Prostate gland (tissue), 2 donors: ENCODE results near the gene KLHDC3. TPM values are rescaled to one million over a fixed set of nuclear protein-coding genes. Genes with fewer than 3 reads are reported as not detected.

Source experiments
- DNase-seq: peaks from one replicate; pipeline ENCODE4 v3.0.0-alpha.2; 2019; ENCODE audit warnings: low spot score
- H3K27ac ChIP-seq, 2 donors: fragments of 200-600 bp; sonication (generic); 2 replicates each; pipeline ENCODE4 v1.5.1; 2017 to 2019
- H3K27me3 ChIP-seq: fragments of 200-600 bp; sonication (generic); replicated peaks from 2 replicates; pipeline ENCODE4 v1.5.1; 2019; ENCODE audit not compliant: insufficient read depth
- H3K36me3 ChIP-seq, 2 donors: fragments of 200-600 bp; sonication (generic); 1 replicate in 1 of 2; 2 replicates in 1 of 2; pipeline versions ENCODE4 v1.5.1 to v1.8.1; 2017 to 2019
- H3K4me1 ChIP-seq: fragments of 200-600 bp; sonication (generic); replicated peaks from 2 replicates; pipeline ENCODE4 v1.5.1; 2019
- H3K4me3 ChIP-seq, 2 donors: fragments of 200-600 bp; sonication (generic); 2 replicates each; pipeline ENCODE4 v1.5.1; 2017 to 2019
- H3K9me3 ChIP-seq: fragments of 200-600 bp; sonication (generic); 2 replicates; pipeline ENCODE4 v1.5.1; 2017
- CTCF ChIP-seq, 4 experiments: fragments of 200-600 bp in 2 of 4; fragments of 450-650 bp in 2 of 4; sonication (generic) in 2 of 4; IDR thresholded peaks; 1 replicate in 3 of 4; 2 replicates in 1 of 4; pipeline ENCODE4 v1.5.1; 2016 to 2019; ENCODE audit warnings: antibody characterized with exemption in 4 of 4, mild to moderate bottlenecking in 2 of 4, moderate library complexity in 2 of 4
- POLR2A ChIP-seq: fragments of 450-650 bp; IDR thresholded peaks from one replicate; pipeline ENCODE4 v1.6.1; 2016; ENCODE audit warnings: antibody characterized with exemption, mild to moderate bottlenecking
- POLR2AphosphoS5 ChIP-seq: sonication (generic); formaldehyde crosslinking; IDR thresholded peaks from one replicate; pipeline ENCODE4 v1.6.1; 2017; ENCODE audit warnings: antibody characterized with exemption
- WGBS: methylation state at CpG from one replicate; pipeline ENCODE4 v1.1.5; 2018; 5-methylcytosine and 5-hydroxymethylcytosine counted together
- intact Hi-C: fragments of 100-400 bp; cut with DNase I; formaldehyde crosslinking; loops from one replicate; pipeline ENCODE4 v1.14.2; 2022
- total RNA-seq, 2 donors: library from RNA; depleted of rRNA; stranded (reverse); fragments of >200 nt; gene quantifications; one replicate each; pipeline ENCODE4 v1.1.0, GENCODE V29; 2016

The KLHDC3 gene
- total RNA-seq, 2 donors from 2014 or later = 138 to 148 TPM

DNA sequence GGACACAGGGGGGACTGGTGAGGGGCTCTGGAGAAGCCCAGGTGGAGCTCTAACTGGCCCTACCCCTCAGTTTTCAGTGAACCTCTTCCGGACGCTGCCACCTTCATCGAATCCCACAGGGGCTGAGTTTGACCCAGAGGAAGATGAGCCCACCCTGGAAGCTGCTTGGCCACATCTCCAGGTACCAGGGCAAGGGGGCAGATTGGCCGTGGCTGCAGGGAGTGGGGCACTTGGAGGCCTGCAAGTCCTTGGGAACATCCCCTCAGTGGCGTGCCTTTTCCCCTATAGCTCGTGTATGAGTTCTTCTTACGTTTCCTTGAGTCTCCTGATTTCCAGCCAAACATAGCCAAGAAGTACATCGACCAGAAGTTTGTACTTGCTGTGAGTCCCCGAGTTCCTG, 6.9 kb upstream of the KLHDC3 start:
- TF ChIP-seq POLR2A (no peak), CTCF (IDR thresholded peaks at IDR 0.05) (no peak), POLR2AphosphoS5 (no peak)
- Histone ChIP-seq H3K27ac (no peak overlapping the region), H3K4me1 (no peaks in the 10 kb centered on the region), H3K36me3 (peaks cover 6 to 10% of the 10 kb centered on the region in 2 donors), H3K4me3 (no peak overlapping the region), H3K9me3 (no peaks in the 10 kb centered on the region), H3K27me3 (no peaks in the 10 kb centered on the region)
- 92% methylated on average over 9 of the region's 9 CpGs for WGBS
- intact Hi-C loops = no loop called here
- no peak for DNase-seq

DNA sequence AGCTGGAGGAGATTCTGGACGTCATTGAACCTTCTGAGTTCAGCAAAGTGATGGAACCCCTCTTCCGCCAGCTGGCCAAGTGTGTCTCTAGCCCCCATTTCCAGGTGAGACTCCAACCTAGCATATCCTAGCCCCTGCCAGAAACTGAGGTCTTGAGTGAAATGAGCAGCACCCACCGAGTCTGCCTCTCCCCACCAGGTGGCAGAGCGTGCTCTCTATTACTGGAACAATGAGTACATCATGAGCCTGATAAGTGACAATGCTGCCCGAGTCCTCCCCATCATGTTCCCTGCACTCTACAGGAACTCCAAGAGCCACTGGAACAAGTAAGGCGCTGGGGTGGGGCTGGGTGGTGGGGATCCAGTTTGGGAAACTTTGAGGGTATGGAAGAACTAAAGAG, 4.9 kb upstream of the KLHDC3 start:
- Histone ChIP-seq H3K4me3 (no peak overlapping the region), H3K36me3 (peaks cover 6 to 10% of the 10 kb centered on the region in 2 donors), H3K9me3 (no peaks in the 10 kb centered on the region), H3K27ac (no peak overlapping the region), H3K4me1 (no peaks in the 10 kb centered on the region), H3K27me3 (no peaks in the 10 kb centered on the region)
- intact Hi-C loops = no loop called here
- TF ChIP-seq POLR2A = no peak
- TF ChIP-seq CTCF (IDR thresholded peaks at IDR 0.05) = peak in 3 of 4 experiments; percentile 22 to 55 (median 48)
- TF ChIP-seq POLR2AphosphoS5 = peak; percentile 12
- DNase-seq = peak; percentile 19
- WGBS = 44% methylated on average over 6 of the region's 6 CpGs

DNA sequence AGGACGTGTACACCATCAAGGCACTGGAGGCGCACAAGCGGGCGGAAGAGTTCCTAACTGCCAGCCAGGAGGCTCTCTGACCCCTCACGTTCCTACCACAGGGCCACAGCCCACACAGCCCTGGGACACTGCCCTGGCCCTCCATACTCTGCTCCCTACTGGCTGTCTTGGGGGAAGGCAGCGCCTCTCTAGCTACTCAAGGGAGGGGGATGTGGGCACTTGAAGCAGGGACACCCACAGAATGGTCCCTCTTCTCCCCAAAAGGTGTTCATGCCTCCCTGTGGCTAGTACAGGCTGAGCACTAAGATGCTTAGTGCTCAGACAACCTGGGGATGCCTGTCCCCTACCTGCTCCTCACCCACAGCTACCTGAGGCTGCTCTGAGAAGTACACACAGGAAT, 2.8 kb upstream of the KLHDC3 start:
- H3K27ac ChIP-seq = no peak overlapping the region
- no peaks in the 10 kb centered on the region for H3K9me3 ChIP-seq
- no peak overlapping the region for H3K4me3 ChIP-seq
- DNase-seq = no peak
- TF ChIP-seq CTCF (IDR thresholded peaks at IDR 0.05) (no peak), POLR2AphosphoS5 (no peak), POLR2A (no peak)
- intact Hi-C loops = loop anchor here (5.0 to 10.0 kb wide), 3 partner anchors 54 to 161 kb away; partner anchors contain the start of gene SRF
- H3K4me1 ChIP-seq = peaks cover 5% of the 10 kb centered on the region
- 70% methylated on average over 6 of the region's 6 CpGs for WGBS
- peaks cover 6 to 10% of the 10 kb centered on the region in 2 donors for H3K36me3 ChIP-seq
- no peaks in the 10 kb centered on the region for H3K27me3 ChIP-seq

GRCh38 chr6:43012364-43012763, 1.7 kb upstream of the KLHDC3 start:
- H3K36me3 ChIP-seq = peaks cover 6 to 10% of the 10 kb centered on the region in 2 donors
- no peaks in the 10 kb centered on the region for H3K9me3 ChIP-seq
- TF ChIP-seq POLR2AphosphoS5 (no peak), CTCF (IDR thresholded peaks at IDR 0.05) (no peak), POLR2A (no peak)
- no peak for DNase-seq
- no peaks in the 10 kb centered on the region for H3K27me3 ChIP-seq
- H3K27ac ChIP-seq = no peak overlapping the region
- intact Hi-C loops = loop anchor here (5.0 to 10.0 kb wide), 3 partner anchors 52 to 160 kb away; partner anchors contain the start of gene SRF
- H3K4me1 ChIP-seq = peaks cover 8% of the 10 kb centered on the region
- WGBS = 72% methylated on average over 6 of the region's 6 CpGs
- H3K4me3 ChIP-seq = no peak overlapping the region

GRCh38 chr6:43013097-43013842, 779 bp upstream of the KLHDC3 start:
- H3K36me3 ChIP-seq = peaks cover 6 to 15% of the 10 kb centered on the region in 2 donors
- TF ChIP-seq POLR2A (no peak), CTCF (IDR thresholded peaks at IDR 0.05) (no peak), POLR2AphosphoS5 (no peak)
- peaks cover 8% of the 10 kb centered on the region for H3K4me1 ChIP-seq
- H3K4me3 ChIP-seq = peak overlapping the region; percentile 69 to 79
- H3K9me3 ChIP-seq = no peaks in the 10 kb centered on the region
- peak overlapping the region; percentile 82 to 84 for H3K27ac ChIP-seq
- H3K27me3 ChIP-seq = no peaks in the 10 kb centered on the region
- intact Hi-C loops = loop anchor here (5.0 to 10.0 kb wide), 3 partner anchors 52 to 159 kb away; partner anchors contain the start of gene SRF
- DNase-seq = no peak
- 2% methylated on average over 25 of the region's 25 CpGs for WGBS
